Small intestine (tissue), 7 donors: ENCODE results near the gene PIP5K1B. TPM values are rescaled to one million over a fixed set of nuclear protein-coding genes. Genes with fewer than 3 reads are reported as not detected.

Experiments used
- DNase-seq, 2 donors: peaks; one replicate each; pipeline versions ENCODE4 v3.0.0 to v3.0.0-alpha.2; 2013
- FAIRE-seq: peaks from 2 replicates; lab custom pipeline; 2012; peaks lifted over from hg19 to GRCh38; lab: Jason Lieb, UNC
- H3K27ac ChIP-seq, 3 donors: one replicate each; pipeline ENCODE4 v1.5.1; 2013; ENCODE audit warnings: low read length in 2 of 3, mild to moderate bottlenecking in 2 of 3, control low read depth in 1 of 3, inconsistent platforms in 1 of 3, low read depth in 1 of 3, moderate library complexity in 1 of 3
- H3K27me3 ChIP-seq, 3 donors: one replicate each; pipeline ENCODE4 v1.6.1; 2013; ENCODE audit warnings: low read length in 3 of 3, inconsistent platforms in 1 of 3; ENCODE audit not compliant: control insufficient read depth in 3 of 3, insufficient read depth in 3 of 3
- H3K36me3 ChIP-seq, 3 donors: one replicate each; pipeline ENCODE4 v1.6.1; 2013; ENCODE audit warnings: low read length in 3 of 3, inconsistent platforms in 1 of 3, low read depth in 1 of 3, mild to moderate bottlenecking in 1 of 3, moderate library complexity in 1 of 3; ENCODE audit not compliant: control insufficient read depth in 3 of 3, insufficient read depth in 2 of 3
- H3K4me1 ChIP-seq, 3 donors: one replicate each; pipeline ENCODE4 v1.6.1; 2013; ENCODE audit warnings: low read length in 2 of 3, inconsistent platforms in 1 of 3, low read depth in 1 of 3, mild to moderate bottlenecking in 1 of 3, moderate library complexity in 1 of 3; ENCODE audit not compliant: control insufficient read depth in 3 of 3, insufficient read depth in 2 of 3
- H3K4me3 ChIP-seq, 3 donors: one replicate each; pipeline ENCODE4 v1.5.1; 2013; ENCODE audit warnings: low read length in 3 of 3, control low read depth in 1 of 3, inconsistent platforms in 1 of 3, low read depth in 1 of 3, mild to moderate bottlenecking in 1 of 3, moderate library complexity in 1 of 3
- H3K9me3 ChIP-seq, 2 donors: one replicate each; pipeline ENCODE4 v1.6.1; 2013; ENCODE audit warnings: low read depth in 1 of 2, low read length in 1 of 2; ENCODE audit not compliant: control insufficient read depth in 2 of 2, insufficient read depth in 1 of 2
- WGBS, 3 donors: extraction: QIAGEN DNeasy Blood & Tissue Kit; methylation state at CpG; one replicate each; pipeline ENCODE4 v1.1.7; 2013; 5-methylcytosine and 5-hydroxymethylcytosine counted together
- polyA plus RNA-seq, 4 donors: library from polyadenylated mRNA; stranded (reverse) in 3 of 4; unstranded in 1 of 4; fragments of 200-250 nt in 3 of 4; fragments of 120-200 nt in 1 of 4; gene quantifications; one replicate each; pipeline versions ENCODE4 v1.2.1 to v1.2.3, GENCODE V29; 2013
- donor health status: healthy with polysubstance abuse.
- donor health status: control.
- donor health status: control.
- donor health status: Bipolar disorder and iron deficiency.
- donor health status: healthy.

Gene PIP5K1B
- polyA plus RNA-seq, 4 donors = 28.8 to 58.0 (median 49.7) TPM

DNA sequence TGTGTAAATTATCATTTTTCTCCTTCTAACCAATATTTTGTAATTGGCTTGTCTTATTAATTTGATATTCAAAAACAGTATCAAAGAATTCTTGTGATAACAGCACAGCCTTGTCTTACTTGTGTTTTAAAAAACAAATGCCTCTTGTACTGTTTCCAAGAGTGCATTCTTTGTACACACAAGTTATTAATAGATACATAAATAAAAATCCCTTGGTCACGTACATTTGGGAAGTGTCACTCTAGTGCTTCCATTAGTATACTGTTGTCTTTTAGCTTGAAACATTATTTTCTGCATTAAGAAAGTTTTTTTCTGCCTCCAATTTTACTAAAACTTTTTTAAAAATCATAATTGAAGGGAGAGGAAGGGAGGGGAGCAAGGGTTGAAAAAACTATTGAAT lies 133.2 kb downstream of the PIP5K1B start:
- no peaks in the 10 kb centered on the region for H3K9me3 ChIP-seq
- H3K27ac ChIP-seq = no peak overlapping the region
- H3K27me3 ChIP-seq = no peaks in the 10 kb centered on the region
- peaks cover 0 to 19% (median 3%) of the 10 kb centered on the region in 3 donors for H3K36me3 ChIP-seq
- no peak overlapping the region for H3K4me3 ChIP-seq
- WGBS, 3 donors = 66 to 82% (median 80%) methylated on average over 1 of the region's 1 CpG
- FAIRE-seq (peak; percentile 19), DNase-seq (no peak)
- H3K4me1 ChIP-seq = no peaks in the 10 kb centered on the region

DNA sequence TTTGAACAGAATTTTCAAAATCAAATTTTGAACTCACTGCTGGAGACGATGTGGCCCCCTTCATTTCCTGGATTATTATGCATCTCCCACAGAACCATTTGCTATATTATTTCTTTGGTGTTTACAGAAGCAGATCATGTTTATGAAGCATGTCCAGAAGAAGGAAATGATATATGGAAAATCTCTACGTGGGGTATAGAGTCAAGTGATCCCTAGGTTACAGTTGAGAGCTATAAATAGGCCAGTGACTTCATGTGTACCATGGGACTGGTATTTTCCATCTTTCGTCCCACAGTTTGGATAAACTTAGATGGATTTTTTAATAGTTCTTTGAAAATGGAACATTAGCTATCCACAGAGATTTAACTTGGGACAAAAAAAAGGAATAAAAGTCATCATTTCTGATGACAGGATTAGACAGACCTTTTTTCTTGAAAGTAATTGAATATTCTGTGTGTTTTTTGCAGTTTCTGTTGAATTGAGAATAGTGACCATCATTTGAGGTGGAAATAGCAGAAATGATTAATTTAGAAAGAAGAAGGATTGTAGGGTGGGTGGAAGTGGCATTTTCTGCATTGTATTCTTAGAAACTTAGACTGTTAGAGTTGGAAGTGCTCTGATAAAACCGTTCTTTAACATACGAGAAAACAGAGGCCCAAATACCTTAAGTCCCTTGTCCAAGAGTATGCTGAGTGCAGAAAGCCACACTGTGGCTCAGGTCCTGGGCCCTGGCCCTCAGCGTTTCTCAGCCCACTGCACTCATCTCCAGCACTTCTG lies 136.4 kb downstream of the PIP5K1B start:
- no peaks in the 10 kb centered on the region for H3K9me3 ChIP-seq
- H3K4me1 ChIP-seq = no peaks in the 10 kb centered on the region
- FAIRE-seq = no peak
- no peaks in the 10 kb centered on the region for H3K27me3 ChIP-seq
- H3K36me3 ChIP-seq = peaks cover 0 to 13% (median 3%) of the 10 kb centered on the region in 3 donors
- H3K4me3 ChIP-seq = no peak overlapping the region
- WGBS, 3 donors = 69 to 87% (median 87%) methylated on average over 6 of the region's 6 CpGs
- H3K27ac ChIP-seq = peak overlapping the region in 1 of 3 donors; percentile 11
- no peak for DNase-seq

DNA sequence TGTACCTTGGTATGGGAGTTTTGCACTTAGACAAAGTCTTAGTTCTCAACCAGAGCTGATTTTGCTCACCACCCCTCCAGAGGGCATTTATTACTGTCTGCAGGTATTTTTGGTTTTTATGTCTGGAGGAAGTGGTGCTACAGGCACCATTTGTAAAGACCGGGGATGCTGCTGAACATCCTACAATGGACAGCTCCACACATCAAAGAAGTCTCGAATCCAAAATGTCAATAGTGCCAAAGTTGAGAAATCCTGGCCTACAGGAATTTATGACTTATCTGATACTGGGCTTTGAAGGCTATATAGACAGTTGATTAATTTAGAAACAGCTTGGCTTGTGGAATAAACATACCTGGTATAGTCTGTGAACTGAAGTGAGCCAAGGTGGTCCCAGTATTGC lies 137.5 kb downstream of the PIP5K1B start:
- no peaks in the 10 kb centered on the region for H3K27me3 ChIP-seq
- FAIRE-seq (no peak), DNase-seq (no peak)
- H3K36me3 ChIP-seq = peaks cover 0 to 9% (median 3%) of the 10 kb centered on the region in 3 donors
- no peaks in the 10 kb centered on the region for H3K4me1 ChIP-seq
- no peak overlapping the region for H3K4me3 ChIP-seq
- H3K9me3 ChIP-seq = no peaks in the 10 kb centered on the region
- no peak overlapping the region for H3K27ac ChIP-seq
- WGBS, 3 donors = 61 to 88% (median 83%) methylated on average over 2 of the region's 2 CpGs

DNA sequence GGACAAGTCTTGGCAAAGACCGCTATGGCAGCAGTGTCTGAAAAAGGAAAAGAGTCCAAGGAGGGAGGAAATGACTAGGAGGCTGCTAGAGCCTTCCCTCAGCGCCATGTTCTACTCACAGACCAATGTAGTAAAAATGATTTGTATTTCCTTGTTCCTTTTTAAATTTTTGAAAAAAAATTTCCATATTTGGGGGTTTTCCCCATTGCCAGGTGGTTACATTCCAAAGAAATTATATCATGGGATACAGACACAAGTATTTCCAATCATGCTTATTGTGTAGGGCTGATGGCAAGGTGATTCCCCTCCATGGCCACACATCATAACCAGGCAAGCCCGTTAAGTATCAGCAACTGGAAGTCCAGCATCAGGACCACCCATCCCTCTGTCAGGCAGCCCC lies 138.2 kb downstream of the PIP5K1B start:
- H3K27ac ChIP-seq = no peak overlapping the region
- H3K4me3 ChIP-seq = no peak overlapping the region
- DNase-seq (no peak), FAIRE-seq (no peak)
- H3K36me3 ChIP-seq = peaks cover 0 to 9% (median 3%) of the 10 kb centered on the region in 3 donors
- H3K27me3 ChIP-seq = no peaks in the 10 kb centered on the region
- H3K9me3 ChIP-seq = no peaks in the 10 kb centered on the region
- WGBS, 3 donors = 64 to 79% (median 77%) methylated on average over 3 of the region's 3 CpGs
- H3K4me1 ChIP-seq = no peaks in the 10 kb centered on the region

DNA sequence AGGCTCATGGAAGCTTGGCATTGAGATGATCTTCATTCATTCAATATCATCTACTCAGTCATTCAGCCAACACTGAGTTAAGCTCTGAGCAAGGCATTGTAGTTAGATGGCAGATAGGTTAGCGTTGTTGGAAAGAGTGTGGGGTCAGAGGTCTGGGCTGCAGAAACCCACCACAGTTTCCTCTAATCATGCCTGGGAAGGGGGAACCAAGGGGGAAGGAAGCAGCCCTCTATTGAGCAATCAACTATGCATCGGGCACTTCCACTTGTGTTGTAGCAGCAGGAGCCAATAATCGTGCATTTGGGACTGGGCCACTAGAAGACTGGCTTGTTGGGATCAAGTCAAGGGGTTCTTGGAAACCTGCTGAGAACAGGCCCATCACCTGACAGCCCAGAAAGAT lies 139.1 kb downstream of the PIP5K1B start:
- Histone ChIP-seq H3K4me1 (no peaks in the 10 kb centered on the region), H3K36me3 (peaks cover 0 to 9% (median 3%) of the 10 kb centered on the region in 3 donors), H3K27ac (peak overlapping the region in 1 of 3 donors; percentile 47), H3K4me3 (no peak overlapping the region), H3K27me3 (no peaks in the 10 kb centered on the region), H3K9me3 (no peaks in the 10 kb centered on the region)
- DNase-seq = no peak
- 82 to 89% (median 83%) methylated on average over 3 of the region's 3 CpGs for whole genome bisulfite sequencing, 3 donors
- no peak for FAIRE-seq

DNA sequence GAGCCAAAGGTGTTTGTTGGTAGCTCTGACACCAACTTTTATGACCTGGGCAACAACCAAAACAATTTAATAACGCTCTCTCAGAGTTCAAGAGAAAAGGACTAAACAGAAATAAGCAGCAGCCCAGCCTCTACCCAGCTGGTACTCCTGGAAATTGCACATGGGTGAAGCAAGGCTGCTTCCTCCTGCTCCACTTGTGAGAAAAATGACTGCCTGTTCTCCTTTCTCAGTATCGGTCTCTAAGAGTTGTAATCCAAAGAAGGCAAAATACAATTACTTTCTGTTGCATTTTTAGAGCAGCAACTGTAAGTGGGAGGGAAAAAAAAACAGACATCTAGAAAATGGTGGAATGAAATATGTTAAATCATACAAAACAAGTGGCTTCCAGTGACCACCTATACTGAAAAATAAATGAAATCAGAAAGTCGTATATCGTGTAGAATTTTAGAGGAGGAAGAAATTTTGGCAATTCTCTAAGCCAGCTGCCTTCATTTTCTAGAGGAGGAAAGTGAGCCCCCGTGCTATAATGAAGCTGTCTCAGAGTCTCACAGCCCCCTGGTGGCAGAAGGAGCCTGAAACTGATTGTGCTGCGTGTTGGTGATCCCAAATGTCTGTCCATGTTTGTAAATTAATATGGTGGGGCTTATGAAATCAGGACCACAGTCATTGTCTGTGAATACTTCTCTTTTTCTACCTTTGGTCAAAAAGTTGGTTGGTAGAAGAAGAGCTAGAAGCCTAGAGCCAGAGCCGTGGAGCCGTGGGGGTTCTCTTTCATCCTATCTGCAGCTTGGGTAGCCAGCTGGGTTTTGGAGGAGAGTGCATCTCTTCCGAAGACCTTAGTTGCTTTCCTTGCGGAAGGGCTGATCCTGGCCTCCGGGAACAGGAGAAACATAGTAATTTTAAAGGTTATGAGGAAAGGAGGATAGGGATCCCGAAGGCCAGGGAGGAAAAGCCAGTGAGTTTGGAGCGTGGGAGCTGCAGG lies 139.9 kb downstream of the PIP5K1B start:
- H3K36me3 ChIP-seq = peaks cover 0 to 12% (median 3%) of the 10 kb centered on the region in 3 donors
- no peaks in the 10 kb centered on the region for H3K9me3 ChIP-seq
- H3K27me3 ChIP-seq = no peaks in the 10 kb centered on the region
- H3K4me3 ChIP-seq = no peak overlapping the region
- 72 to 89% (median 78%) methylated on average over 13 of the region's 13 CpGs for WGBS, 3 donors
- DNase-seq = peak in 1 of 2 donors; percentile 41
- H3K27ac ChIP-seq = peak overlapping the region in 1 of 3 donors; percentile 47
- no peak for FAIRE-seq
- no peaks in the 10 kb centered on the region for H3K4me1 ChIP-seq

DNA sequence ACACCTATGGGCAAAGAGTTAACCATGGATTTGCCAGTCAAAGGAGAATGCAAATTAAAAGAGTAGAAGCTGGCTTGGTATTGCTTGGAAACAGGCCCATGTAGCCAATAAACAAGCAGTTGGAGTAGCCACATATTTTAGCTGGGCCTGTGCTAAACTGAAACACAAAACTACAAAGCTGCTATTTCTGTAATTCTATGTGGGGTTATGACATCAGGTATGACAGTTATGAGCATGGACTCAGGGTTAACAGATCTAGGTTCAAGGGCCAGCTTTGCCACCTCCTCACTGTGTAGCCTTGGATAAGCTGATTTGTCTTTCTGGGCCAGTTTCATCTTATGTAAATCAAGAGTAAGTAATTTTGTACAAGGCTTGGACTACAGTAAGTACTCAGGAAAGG lies 142.7 kb downstream of the PIP5K1B start:
- no peak overlapping the region for H3K4me3 ChIP-seq
- DNase-seq (no peak), FAIRE-seq (no peak)
- H3K27ac ChIP-seq = no peak overlapping the region
- no peaks in the 10 kb centered on the region for H3K27me3 ChIP-seq
- H3K4me1 ChIP-seq = no peaks in the 10 kb centered on the region
- H3K36me3 ChIP-seq = peaks cover 0 to 21% (median 0%) of the 10 kb centered on the region in 3 donors
- no peaks in the 10 kb centered on the region for H3K9me3 ChIP-seq

DNA sequence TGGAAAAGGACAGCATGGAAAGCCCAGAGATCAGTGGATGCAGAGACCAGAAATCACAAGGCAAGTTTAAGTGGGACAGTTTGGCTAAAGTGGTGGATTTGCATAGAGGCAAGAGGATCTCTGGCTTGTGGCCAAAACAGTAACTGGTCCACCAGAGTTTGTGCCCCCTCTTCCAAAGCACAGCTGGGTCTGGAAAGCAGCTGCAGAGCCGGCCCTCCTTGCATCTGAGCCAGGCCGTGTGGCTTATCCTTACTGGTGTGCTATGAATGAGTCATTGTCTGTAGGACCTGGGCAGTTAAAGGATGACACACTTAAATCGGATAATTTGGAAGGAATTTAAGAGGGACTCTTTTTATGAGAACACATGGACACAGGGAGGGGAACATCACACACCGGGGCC lies 146.6 kb downstream of the PIP5K1B start:
- H3K4me1 ChIP-seq = no peaks in the 10 kb centered on the region
- H3K36me3 ChIP-seq = peaks cover 0 to 26% (median 0%) of the 10 kb centered on the region in 3 donors
- no peak overlapping the region for H3K4me3 ChIP-seq
- DNase-seq (no peak), FAIRE-seq (no peak)
- 80 to 91% (median 82%) methylated on average over 4 of the region's 4 CpGs for WGBS, 3 donors
- H3K27ac ChIP-seq = no peak overlapping the region
- H3K9me3 ChIP-seq = no peaks in the 10 kb centered on the region
- H3K27me3 ChIP-seq = no peaks in the 10 kb centered on the region
